NCI-H748 (cell line): ENCODE data around the gene TMEM163.
"Not testable (repeated sequence)": the region's sequence is repeated elsewhere in the genome, so short reads cannot be mapped to it uniquely, and the experiment has no call there.

Experiments
- DNase-seq: peaks from one replicate; lab custom pipeline; 2025; ENCODE audit not compliant: unreplicated experiment; lab: John Stamatoyannopoulos, UW

TMEM163 gene

DNA sequence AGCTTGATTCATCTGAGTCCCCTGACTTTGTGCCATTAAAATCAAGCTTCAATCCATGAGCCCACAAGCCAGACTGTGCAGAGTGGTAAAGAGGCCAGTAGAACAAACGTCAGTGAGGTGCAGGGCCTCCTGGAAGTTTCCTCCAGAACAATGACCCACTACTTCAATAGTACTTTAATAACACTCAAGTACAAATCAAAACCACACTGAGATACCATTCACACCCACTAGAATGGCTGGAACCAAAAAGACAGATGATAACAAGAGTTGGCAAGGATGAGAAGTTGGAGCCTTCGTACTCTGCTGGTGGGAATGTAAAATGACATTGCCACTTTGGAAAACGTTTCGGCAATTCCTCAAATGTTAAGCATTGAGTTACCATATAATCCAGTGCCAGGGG lies 181.1 kb downstream of the TMEM163 start:
- DNase-seq, result no peak

DNA sequence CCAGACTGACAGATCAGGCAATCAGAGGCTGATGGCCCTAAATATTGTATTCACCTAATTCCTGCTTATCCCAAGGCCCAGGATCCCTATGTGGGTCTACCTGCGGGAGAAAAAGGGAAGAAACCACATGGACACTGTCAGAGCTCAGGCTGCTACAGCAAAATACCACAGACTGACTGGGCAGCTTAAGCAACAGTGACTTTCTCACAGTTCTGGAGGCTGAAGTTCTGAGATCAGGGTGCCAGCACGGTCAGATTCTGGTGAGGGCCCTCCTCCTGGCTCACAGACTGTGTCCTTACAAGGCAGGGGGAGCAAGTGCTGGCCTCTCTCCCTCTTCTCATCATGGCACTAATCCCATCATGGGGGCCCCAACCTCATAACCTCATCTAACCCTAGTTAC lies 181.7 kb downstream of the TMEM163 start:
- no peak for DNase-seq

DNA sequence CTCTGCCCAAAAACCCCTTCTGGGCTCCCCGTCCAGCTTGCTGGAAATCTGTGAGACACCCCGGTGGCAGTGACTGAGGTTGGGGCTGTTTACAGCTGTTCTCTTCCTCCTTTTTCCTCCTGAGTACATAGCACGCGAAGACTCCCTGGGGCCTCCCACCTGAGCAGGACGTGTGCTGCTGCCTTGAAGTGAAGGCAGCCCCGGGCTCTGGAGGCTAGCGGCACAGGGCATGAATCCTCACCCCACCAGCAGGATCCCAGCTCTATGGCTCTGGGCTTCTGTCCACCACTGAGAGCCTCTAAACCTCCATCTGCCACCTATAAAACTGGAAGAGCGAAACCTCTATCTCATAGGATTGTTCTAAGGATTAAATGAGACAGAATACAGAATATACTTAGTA lies 182.5 kb downstream of the TMEM163 start:
- no peak for DNase-seq

DNA sequence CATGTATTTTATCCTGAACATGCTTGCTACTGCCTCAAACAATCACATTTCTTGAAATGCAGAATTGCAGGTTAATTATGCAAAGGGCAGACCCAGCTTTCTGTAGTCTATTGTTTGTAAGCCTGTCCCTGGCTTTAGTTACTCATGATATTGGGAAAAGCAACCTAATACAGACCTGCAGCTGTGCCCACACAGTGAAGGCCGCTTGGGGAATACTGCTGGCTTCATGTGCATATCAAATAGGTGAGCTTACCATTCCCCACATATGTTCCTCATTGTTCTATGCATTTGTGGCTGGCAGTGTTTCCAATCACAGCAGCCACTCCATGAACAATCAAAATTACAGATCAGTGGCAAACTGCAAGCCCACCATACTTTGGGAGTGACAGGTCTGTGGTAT lies 186.3 kb downstream of the TMEM163 start:
- no peak for DNase-seq

DNA sequence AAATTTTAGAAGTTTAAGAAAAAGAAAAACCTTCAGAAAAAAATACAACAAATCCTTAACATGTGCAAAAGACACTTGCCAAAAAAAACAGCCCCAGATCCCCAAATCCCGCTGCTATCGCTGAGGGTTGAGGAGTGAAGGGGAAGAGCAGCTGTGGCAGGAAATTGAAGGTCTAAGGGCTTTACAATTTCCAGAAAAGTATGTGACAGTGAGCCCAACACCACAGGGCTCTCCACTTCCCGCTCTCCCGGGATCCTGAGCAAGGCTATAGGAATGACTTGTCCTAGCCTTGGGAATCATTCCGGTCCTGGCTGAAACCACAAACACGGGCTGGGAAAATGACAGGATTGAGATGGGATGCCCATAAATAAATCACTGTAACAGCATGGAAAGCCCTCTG lies 191.4 kb downstream of the TMEM163 start:
- DNase-seq, result no peak

DNA sequence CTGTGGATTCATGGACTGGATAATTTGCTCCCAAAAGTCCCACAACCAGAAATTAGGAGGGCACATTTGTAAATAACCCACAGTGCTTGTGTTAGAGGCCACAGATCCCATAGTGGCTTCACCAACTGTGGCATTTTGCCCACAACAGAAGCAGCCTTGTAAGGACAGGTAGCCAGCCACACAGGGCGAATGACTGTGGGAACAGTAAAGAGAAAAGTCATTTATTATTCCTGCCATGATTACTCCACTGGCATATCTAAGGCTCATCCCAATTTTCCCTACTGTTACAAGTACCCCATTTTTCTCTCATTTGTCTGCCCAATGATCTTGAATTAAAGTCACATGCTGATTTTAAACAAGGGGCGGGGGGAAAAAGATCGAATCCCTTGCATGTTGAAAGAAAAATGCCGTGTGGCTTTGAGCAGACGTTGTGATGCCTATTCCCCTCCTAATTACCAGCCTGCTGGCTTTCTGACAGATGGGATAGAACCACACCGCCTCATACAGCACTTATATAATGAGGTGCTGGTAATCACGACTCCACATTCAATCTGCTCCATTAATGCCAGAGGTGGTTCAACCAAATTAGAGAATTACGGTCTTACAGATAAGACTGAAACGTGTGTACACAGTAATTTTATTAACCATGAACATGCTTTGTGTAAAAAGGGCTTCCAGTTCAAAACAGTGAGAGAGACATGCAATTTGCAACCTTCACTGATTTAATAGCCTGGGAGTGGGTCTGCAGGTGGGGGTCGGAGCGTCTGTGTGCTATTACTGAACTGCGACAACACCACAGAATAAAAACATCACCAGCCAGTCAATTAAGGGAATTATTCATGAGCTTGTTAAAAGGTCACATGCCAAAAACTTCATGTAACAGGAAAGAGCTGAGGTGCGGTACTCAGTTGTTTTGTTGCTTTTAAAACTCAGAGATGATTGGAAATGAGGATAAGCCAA lies 196.0 kb downstream of the TMEM163 start:
- peak; percentile 93 for DNase-seq

DNA sequence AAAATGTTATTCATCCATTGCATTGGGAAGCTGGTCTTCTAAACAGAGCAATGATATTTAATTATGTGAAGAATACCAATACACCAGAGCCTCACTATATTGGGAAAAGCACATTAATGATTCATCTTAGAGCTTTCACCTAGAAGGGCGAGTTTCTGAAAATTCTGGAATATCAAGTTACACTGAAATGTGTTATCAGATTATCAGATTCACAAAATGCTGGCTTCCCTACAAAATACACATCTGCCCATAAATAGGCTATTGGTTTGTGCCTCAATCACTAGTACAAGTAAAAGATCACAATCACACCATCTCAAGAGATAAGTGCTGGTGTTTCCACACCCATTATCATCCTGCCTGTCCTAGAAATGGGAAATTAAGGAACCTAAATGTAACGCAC lies 200.7 kb downstream of the TMEM163 start:
- DNase-seq, result no peak

DNA sequence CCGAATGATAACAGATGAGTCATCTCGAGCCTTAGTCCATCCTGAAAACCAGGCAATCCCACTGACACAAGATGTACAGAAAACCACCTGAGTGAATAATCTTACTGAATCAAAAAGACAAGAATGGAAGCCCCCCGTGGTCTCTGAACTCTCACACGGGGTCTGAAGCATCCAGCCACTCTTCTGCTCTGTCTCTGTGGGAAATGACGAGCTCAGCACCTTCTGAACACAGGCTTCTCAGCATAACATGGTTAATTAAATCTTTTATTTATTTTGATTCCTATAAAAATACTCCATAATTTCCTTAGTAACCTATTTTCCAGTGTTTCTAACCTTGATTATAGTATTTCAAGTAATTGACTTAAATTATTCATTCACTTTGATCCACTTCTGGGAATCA lies 203.7 kb downstream of the TMEM163 start:
- no peak for DNase-seq

DNA sequence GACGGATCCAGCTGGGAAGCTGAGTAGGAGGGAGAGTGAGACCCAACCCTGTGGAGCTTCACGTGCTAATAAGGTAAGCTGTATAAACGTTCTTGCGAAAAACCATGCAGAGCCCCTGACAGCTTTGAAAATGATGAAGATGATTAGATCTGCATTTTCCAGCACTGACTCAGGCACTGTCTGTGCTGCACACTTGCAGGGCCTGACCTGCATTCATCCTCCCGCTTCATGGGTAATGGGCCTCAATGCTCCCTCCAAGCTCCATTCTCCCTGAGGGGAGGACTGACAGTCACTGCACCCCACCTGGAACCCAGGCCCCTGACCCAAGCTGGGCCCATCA lies 205.4 kb downstream of the TMEM163 start:
- DNase-seq, result no peak

DNA sequence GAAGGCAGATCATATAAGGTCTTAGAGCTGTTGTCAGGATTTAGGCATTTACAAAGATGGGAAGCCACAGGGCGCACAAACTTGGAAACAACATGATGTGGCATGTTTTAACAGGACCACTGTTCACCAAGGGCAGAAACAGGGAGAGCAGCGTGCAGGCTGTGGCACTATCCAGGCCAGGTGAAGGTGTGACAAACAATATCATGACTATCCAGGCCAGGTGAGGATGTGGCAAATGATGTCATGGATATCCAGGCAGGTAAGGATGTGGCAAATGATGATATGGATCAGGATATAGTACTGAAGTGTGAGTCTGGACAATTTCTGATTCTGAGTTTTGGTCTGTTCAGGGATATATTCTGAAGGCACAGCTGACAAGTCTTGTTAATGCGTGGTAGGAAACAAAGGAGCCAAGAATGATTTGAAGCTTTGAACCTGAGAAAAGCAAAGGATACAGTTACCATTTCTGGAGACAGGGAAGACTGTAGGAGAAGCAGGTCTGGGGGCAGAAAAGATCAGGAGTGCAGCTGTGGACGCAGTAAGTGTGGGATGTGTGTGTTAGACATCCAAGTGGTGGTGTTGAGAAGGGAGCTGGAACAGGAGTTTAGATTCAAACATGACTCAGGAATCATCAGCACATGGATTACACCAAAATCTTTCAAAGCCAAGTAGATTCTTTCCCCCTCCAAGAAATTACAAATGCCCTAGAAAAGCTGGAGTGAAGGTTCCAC lies 205.9 kb downstream of the TMEM163 start:
- no peak for DNase-seq

DNA sequence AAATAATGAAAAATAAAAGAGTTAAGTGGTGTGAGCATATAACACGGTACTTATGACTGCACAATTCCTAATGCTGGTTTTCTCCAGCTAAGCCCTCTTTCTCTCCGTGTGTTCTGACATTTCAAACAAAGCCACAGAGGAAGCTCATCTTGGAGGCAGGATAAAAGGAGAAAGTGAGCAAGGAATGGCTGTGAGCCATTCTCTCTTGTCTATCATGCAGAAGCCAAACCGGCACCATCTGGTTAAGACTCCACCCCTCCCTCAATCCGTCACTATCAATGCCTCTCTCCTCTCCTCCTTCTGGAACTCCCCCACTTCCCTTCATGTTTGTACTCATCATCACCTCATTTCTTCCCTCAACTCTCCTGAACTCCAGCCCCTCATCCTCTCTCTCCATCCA lies 210.4 kb downstream of the TMEM163 start:
- no peak for DNase-seq

DNA sequence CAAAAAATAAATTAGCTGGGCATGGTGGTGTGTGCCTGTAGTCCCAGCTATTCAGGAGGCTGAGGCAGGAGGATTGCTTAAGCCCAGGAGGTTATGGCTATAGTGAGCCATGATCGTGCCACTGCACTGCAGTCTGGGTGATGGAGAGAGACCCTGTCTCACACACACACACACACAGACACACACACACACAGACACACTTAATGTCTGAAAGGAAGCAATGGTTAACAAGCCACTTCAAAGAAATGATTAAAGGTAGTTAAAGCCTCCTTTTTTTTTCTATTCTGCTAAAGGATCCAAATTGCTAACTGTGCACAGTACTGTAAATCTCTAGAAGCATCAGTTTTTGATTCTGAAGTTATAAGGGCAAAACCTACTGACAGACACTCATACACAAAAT lies 211.1 kb downstream of the TMEM163 start:
- DNase-seq, result peak; percentile 20

DNA sequence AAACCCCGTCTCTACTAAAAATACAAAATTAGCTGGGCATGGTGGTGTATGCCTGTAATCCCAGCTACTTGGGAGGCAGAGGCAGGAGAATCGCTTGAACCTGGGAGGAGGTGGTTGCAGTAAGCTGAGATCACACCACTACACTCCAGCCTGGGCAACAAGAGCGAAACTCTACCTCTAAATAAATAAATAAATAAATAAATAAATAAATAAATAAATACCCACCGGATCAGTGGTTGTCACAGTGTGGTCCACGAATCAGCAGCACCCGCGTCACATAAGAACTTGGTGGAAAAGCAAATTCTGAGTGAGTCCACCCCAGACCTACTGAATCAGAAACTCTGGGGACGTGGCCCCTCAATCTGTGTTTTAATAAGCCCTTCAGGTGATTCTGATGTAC lies 211.6 kb downstream of the TMEM163 start:
- not testable (repeated sequence) for DNase-seq

DNA sequence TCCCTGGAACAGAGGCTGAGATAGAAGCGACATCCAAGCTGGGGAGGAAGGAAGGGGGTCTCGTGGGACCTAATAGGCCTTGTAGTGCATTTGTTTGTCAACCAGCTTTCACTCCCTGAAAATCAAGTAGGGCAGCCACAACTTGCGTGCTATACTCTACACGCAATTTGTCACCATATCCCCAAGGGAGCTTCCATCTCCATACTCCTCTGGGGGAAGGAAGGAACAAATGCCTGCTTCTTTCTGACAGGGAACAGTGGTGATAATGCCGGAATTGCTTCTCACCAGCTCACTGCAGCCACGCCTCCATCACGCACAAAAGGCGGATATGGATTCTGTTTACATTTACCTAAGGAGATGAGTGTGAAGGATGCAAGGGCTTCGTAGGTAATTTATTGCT lies 213.4 kb downstream of the TMEM163 start:
- peak; percentile 24 for DNase-seq

DNA sequence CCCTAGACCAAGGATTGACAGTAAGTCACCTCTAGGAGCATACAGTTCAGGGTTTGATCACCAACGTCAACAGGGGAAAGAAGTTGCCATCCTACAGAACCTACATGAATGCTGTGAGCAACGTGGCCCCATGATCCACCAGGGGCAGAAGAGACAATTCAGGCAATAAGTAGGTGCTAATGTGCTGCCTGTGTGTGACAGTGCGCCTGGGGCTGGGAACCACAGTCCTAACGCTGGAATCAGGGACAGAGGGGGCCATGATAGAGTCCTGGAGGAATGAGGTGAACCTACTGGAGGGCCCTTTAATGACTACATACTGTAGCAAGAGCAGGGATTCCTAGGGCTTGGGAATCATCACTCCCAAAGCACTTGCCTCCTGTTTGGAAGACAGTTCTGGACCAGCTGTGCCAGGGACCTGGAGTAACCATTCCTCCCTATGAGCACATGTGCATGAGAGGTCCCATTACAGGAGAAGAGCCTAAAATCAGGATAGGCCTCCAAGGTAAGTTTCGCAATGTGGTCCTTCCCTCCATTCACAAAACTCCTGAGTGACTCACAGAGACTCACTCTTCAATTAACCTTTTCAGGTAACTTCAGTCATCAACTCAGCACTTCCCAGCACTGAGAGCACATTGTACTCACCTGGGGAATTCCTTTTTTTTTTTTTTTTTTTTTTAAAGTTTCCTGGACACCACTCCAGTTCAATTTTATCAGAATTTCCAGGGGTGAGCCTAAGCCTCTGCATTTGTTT lies 214.0 kb downstream of the TMEM163 start:
- DNase-seq, result no peak

DNA sequence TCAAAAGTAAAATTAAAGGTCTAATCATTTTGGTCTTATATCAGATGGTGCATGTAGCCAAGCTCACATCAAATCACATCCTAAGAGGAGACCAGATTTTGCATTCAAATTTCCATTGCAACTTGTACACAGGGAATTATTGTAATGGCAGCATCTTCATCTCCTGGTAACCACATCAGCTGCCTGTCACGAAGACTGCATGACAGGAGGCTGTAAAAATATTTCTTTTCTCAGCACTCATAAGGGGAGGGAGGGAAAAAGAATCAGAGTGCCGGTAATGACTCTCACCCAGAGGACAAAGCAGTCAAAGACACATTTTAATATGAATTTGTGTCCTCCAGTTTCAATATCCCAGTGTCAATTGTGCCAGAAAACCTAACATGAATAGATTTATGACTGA lies 216.7 kb downstream of the TMEM163 start:
- no peak for DNase-seq

DNA sequence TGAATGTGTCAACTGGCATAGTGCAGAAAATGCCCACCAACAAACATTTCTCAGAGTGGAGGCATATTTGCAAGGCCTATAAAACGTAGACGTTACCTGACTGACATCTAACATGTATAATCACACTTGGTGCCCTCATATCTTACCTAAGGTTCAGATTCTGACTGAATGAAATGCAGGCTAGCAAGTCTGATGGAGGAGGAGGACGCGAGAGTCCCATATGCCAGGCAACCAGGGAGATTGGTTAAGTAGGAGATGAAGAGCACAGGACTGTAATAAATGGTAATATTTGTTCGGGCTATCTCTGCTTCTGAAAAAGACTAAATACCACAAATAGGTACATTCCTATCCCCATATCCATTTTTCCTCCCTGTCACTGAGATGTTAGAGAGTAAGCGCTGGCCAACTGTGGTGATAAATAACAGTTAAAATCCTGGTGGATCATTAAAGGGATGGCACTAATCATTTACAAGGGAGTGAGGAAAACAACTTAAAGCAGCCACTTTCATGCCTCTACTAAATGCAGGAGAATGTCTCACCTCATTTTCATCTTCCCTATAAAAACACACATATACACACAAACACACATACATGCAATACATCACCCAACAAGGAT lies 217.2 kb downstream of the TMEM163 start:
- no peak for DNase-seq

DNA sequence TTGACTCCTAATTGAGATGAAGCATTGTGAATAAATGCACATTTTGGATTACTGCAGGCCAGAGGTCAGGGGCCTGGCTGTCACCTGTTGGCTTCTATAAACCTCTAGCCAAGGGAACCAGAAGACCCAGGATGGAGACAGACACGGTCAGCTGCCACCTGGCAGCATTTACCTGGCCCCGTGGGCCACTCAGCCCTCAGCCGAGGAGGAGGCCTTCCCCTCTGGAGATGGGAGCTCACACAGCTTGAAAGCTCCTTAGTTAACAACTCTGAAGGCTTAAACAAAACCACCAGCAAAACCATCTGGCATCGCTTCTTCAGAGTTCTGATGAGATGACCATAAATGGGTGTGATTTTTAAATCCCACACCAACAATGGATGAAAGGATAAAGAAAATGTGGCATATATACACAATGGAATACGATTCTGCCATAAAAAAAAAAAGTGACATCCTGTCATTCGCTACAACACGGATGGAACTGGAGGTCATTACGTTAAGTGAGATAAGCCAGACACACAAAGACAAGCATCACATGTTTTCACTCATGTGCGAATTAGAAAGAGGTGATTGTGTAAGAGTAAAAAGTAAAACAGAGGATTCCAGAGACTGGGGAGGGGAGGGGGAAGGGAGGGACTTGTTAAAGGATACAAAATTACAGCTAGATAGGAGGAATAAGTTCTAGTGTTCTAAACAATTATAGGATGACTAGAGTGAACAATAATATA lies 218.4 kb downstream of the TMEM163 start:
- no peak for DNase-seq

DNA sequence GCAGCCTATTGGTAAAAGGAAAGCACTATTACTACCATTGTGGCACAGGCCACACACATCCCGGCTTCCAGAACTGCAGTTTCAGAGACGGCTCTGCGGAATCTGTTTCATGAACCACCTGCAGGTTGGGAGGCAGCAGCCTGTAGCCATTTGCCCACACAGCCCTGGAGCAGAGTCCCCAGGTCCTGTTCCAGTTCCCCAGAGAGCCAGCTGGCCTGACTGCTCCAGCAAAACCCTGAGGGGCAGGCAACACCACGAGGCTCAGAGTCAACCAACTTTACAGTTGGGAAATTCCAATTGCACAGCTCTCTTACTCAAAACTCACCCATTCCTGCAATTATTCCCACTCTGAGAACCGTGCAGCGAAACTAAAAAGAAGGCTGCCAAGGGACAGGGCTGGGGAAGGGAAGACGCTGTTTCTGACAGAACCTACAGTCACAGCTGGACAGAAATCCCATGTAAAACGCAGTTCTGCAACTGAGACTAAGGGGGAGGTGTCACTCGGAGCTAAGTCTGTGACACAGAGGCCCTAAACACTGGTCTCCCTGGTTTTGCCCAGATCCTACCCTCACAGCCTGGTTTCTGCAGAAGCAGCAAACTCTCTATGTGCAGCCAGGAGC lies 219.4 kb downstream of the TMEM163 start:
- DNase-seq, result no peak

DNA sequence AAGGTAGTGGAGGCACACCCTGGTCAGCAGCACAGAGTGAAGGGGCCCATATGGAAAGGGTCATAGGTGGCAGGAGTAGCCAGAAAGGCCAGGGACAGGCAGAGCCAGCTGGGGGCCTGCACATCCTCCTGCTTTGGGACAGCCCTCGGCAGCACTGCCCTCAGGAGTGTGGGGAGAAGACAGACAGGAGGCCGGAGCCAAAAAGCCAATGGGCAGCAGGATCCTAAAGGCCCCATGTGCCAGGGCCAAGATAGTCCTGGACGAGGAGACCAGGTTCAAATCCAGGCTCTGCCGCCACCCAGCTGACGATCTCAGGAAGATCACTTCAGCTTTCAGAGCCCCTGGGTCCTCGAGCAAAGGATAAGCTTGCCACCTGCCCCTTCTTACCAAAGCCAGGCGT lies 220.1 kb downstream of the TMEM163 start:
- DNase-seq, result no peak
